ENCODE results near the gene FOXP1. TPM values are rescaled to one million over a fixed set of nuclear protein-coding genes. Genes with fewer than 3 reads are reported as not detected.

FOXP1 gene
- total RNA-seq, 1 experiment from 2014 or later = 2.9 TPM

- H3K4me1 ChIP-seq (ENCODE audit: control insufficient read depth, insufficient read depth, low read length) = no peaks in the 10 kb centered on the region
- H3K9me3 ChIP-seq (ENCODE audit: control insufficient read depth, insufficient read depth, low read depth, low read length) = no peaks in the 10 kb centered on the region
- ATAC-seq (no peak), DNase-seq (ENCODE audit: low read depth, low spot score) (no peak)
- in situ Hi-C loops (cut with HindIII; ENCODE audit: low pct_unique_long_range_greater_than_20kb, low sequenced_read_pairs) (no loop called here), intact Hi-C loops (cut with micrococcal nuclease; ENCODE audit: unreplicated experiment) (no loop called here)
- H3K27ac ChIP-seq (ENCODE audit: low read length) = no peak overlapping the region
- ChIA-PET CTCF (interaction anchor here (0.7 kb wide), 1 partner anchor 843 kb away, joined by 3 read pairs; no protein-coding TSS in a partner anchor), POLR2A (no interaction called here)
- no peaks in the 10 kb centered on the region for H3K27me3 ChIP-seq (ENCODE audit: control insufficient read depth, insufficient read depth, low read length)
- TF ChIP-seq POLR2AphosphoS5 (IDR thresholded peaks at IDR 0.05; ENCODE audit: low read depth, low read length) (no peak), TCF7L2 (IDR thresholded peaks at IDR 0.05; ENCODE audit: low read depth, low read length) (no peak), SIN3A (IDR thresholded peaks at IDR 0.05; ENCODE audit: borderline replicate concordance, insufficient read depth, low read depth, low read length) (no peak)
- TF ChIP-seq, protein P1, sequence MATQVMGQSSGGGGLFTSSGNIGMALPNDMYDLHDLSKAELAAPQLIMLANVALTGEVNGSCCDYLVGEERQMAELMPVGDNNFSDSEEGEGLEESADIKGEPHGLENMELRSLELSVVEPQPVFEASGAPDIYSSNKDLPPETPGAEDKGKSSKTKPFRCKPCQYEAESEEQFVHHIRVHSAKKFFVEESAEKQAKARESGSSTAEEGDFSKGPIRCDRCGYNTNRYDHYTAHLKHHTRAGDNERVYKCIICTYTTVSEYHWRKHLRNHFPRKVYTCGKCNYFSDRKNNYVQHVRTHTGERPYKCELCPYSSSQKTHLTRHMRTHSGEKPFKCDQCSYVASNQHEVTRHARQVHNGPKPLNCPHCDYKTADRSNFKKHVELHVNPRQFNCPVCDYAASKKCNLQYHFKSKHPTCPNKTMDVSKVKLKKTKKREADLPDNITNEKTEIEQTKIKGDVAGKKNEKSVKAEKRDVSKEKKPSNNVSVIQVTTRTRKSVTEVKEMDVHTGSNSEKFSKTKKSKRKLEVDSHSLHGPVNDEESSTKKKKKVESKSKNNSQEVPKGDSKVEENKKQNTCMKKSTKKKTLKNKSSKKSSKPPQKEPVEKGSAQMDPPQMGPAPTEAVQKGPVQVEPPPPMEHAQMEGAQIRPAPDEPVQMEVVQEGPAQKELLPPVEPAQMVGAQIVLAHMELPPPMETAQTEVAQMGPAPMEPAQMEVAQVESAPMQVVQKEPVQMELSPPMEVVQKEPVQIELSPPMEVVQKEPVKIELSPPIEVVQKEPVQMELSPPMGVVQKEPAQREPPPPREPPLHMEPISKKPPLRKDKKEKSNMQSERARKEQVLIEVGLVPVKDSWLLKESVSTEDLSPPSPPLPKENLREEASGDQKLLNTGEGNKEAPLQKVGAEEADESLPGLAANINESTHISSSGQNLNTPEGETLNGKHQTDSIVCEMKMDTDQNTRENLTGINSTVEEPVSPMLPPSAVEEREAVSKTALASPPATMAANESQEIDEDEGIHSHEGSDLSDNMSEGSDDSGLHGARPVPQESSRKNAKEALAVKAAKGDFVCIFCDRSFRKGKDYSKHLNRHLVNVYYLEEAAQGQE (IDR thresholded peaks at IDR 0.05; ENCODE audit: insufficient read depth in 1 of 2, low read depth in 2 of 2, low read length in 1 of 2) = no peak
- TF ChIP-seq, protein P2, sequence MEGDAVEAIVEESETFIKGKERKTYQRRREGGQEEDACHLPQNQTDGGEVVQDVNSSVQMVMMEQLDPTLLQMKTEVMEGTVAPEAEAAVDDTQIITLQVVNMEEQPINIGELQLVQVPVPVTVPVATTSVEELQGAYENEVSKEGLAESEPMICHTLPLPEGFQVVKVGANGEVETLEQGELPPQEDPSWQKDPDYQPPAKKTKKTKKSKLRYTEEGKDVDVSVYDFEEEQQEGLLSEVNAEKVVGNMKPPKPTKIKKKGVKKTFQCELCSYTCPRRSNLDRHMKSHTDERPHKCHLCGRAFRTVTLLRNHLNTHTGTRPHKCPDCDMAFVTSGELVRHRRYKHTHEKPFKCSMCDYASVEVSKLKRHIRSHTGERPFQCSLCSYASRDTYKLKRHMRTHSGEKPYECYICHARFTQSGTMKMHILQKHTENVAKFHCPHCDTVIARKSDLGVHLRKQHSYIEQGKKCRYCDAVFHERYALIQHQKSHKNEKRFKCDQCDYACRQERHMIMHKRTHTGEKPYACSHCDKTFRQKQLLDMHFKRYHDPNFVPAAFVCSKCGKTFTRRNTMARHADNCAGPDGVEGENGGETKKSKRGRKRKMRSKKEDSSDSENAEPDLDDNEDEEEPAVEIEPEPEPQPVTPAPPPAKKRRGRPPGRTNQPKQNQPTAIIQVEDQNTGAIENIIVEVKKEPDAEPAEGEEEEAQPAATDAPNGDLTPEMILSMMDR (IDR thresholded peaks at IDR 0.05) = no peak
- no peaks in the 10 kb centered on the region for H3K36me3 ChIP-seq (ENCODE audit: control insufficient read depth, insufficient read depth, low read length)
- no peak overlapping the region for H3K4me3 ChIP-seq (ENCODE audit: low read depth in 2 of 2, low read length in 2 of 2)
- no TSS peak for BruUV-seq (replicated peaks)
Observed at GRCh38 chr3:71281280-71281679, 302.2 kb downstream of the FOXP1 start.

GRCh38 chr3:71277341-71277740, 306.2 kb downstream of the FOXP1 start:
- Histone ChIP-seq H3K4me3 (ENCODE audit: low read depth in 2 of 2, low read length in 2 of 2) (no peak overlapping the region), H3K36me3 (ENCODE audit: control insufficient read depth, insufficient read depth, low read length) (no peaks in the 10 kb centered on the region), H3K9me3 (ENCODE audit: control insufficient read depth, insufficient read depth, low read depth, low read length) (no peaks in the 10 kb centered on the region), H3K27me3 (ENCODE audit: control insufficient read depth, insufficient read depth, low read length) (no peaks in the 10 kb centered on the region), H3K4me1 (ENCODE audit: control insufficient read depth, insufficient read depth, low read length) (no peaks in the 10 kb centered on the region), H3K27ac (ENCODE audit: low read length) (no peak overlapping the region)
- in situ Hi-C loops (cut with HindIII; ENCODE audit: low pct_unique_long_range_greater_than_20kb, low sequenced_read_pairs) = no loop called here
- no TSS peak for BruUV-seq (replicated peaks)
- ATAC-seq (no peak), DNase-seq (ENCODE audit: low read depth, low spot score) (no peak)
- ChIA-PET CTCF (no interaction called here), POLR2A (no interaction called here)
- intact Hi-C loops (cut with micrococcal nuclease; ENCODE audit: unreplicated experiment) = no loop called here
- TF ChIP-seq TCF7L2 (IDR thresholded peaks at IDR 0.05; ENCODE audit: low read depth, low read length) (no peak), POLR2AphosphoS5 (IDR thresholded peaks at IDR 0.05; ENCODE audit: low read depth, low read length) (no peak), SIN3A (IDR thresholded peaks at IDR 0.05; ENCODE audit: borderline replicate concordance, insufficient read depth, low read depth, low read length) (no peak)
- TF ChIP-seq, protein P2 (IDR thresholded peaks at IDR 0.05) = no peak
- TF ChIP-seq, protein P1 (IDR thresholded peaks at IDR 0.05; ENCODE audit: insufficient read depth in 1 of 2, low read depth in 2 of 2, low read length in 1 of 2) = no peak

Data from Panc1 (cell line).